Measurements from ENCODE around the gene ROR2. TPM values are rescaled to one million over a fixed set of nuclear protein-coding genes. Genes with fewer than 3 reads are reported as not detected.
A peak's percentile ranks its signal among the peaks of the same experiment; 100 is the strongest.

ROR2 gene
- total RNA-seq, 1 experiment from 2014 or later, result 2.7 TPM

DNA sequence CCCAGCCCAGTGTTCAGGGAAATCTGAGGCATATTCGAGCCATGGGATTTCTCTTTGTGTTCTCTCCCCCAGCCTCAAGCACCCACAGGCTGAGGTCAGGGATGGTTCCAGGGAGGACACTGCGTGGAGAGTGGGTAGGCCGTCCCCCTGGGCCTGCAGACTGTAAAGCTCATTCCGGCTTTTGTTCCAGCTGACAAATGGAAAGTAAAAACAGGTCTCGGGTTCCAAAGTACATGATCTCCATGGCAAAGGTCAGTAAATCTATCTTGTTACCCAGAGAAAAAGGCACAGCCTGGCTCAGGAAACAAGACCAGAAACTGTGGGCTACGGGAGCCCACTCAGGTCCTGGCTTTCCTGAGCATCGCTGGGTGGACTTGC lies 116.2 kb downstream of the ROR2 start:
- TF ChIP-seq, protein P1, sequence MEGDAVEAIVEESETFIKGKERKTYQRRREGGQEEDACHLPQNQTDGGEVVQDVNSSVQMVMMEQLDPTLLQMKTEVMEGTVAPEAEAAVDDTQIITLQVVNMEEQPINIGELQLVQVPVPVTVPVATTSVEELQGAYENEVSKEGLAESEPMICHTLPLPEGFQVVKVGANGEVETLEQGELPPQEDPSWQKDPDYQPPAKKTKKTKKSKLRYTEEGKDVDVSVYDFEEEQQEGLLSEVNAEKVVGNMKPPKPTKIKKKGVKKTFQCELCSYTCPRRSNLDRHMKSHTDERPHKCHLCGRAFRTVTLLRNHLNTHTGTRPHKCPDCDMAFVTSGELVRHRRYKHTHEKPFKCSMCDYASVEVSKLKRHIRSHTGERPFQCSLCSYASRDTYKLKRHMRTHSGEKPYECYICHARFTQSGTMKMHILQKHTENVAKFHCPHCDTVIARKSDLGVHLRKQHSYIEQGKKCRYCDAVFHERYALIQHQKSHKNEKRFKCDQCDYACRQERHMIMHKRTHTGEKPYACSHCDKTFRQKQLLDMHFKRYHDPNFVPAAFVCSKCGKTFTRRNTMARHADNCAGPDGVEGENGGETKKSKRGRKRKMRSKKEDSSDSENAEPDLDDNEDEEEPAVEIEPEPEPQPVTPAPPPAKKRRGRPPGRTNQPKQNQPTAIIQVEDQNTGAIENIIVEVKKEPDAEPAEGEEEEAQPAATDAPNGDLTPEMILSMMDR (conservative IDR thresholded peaks at IDR 0.05), result no peak
- no peak overlapping the region for H3K23ac ChIP-seq (ENCODE audit: insufficient read length, low read depth, low read length)
- no peaks in the 10 kb centered on the region for H3K9me3 ChIP-seq (ENCODE audit: control insufficient read depth, low read depth, low read length)
- no peak overlapping the region for H2AK5ac ChIP-seq (ENCODE audit: insufficient read length, low read length)
- H2BK5ac ChIP-seq (ENCODE audit: insufficient read length, low read length), result no peak overlapping the region
- H4K20me1 ChIP-seq (ENCODE audit: control insufficient read depth, insufficient read depth, insufficient read length), result no peaks in the 10 kb centered on the region
- no peak overlapping the region for H3K4me2 ChIP-seq (ENCODE audit: insufficient read depth, insufficient read length, low read length)
- no peak overlapping the region for H2BK20ac ChIP-seq (ENCODE audit: low read depth, low read length, poor library complexity, severe bottlenecking)
- no peaks in the 10 kb centered on the region for H3K23me2 ChIP-seq (ENCODE audit: insufficient read length, low read depth, low read length, poor library complexity, severe bottlenecking)
- no peak overlapping the region for H3K56ac ChIP-seq (ENCODE audit: insufficient read length, low read depth, low read length)
- H4K5ac ChIP-seq (ENCODE audit: insufficient read length, low read depth, low read length), result no peak overlapping the region
- no peaks in the 10 kb centered on the region for H3K27me3 ChIP-seq (ENCODE audit: insufficient read depth, low read length)
- H3K27ac Mint-ChIP-seq, result peak overlapping the region in 1 of 3 experiments; percentile 55; a peak in 1 of 7 replicates
- H3K9me3 Mint-ChIP-seq, result no peaks in the 10 kb centered on the region
- H3K9ac ChIP-seq (ENCODE audit: extremely low read depth, insufficient read length, low read length), result no peak overlapping the region
- no peaks in the 10 kb centered on the region for H3K27me3 Mint-ChIP-seq (ENCODE audit: low read depth)
- H3K27ac ChIP-seq (ENCODE audit: insufficient read length, low read depth, low read length), result no peak overlapping the region
- H2BK12ac ChIP-seq (ENCODE audit: insufficient read length, low read depth, low read length), result no peak overlapping the region
- no peak overlapping the region for H2BK15ac ChIP-seq (ENCODE audit: low read depth, low read length)
- H4K8ac ChIP-seq (replicated peaks; ENCODE audit: insufficient read length, low read depth, low read length), result no peak overlapping the region
- H3T11ph ChIP-seq (ENCODE audit: low read length), result no peak overlapping the region
- no peak overlapping the region for H2BK120ac ChIP-seq (ENCODE audit: low read depth, low read length, poor library complexity, severe bottlenecking)
- H3K4me1 ChIP-seq (ENCODE audit: insufficient read depth, low read length), result no peaks in the 10 kb centered on the region
- H3K4me1 Mint-ChIP-seq, result peaks cover 9 to 23% of the 10 kb centered on the region in 2 experiments
- H3K79me2 ChIP-seq (ENCODE audit: insufficient read depth, low read length), result no peaks in the 10 kb centered on the region
- H3K4me3 Mint-ChIP-seq, result no peak overlapping the region
- no peak overlapping the region for H3K14ac ChIP-seq (ENCODE audit: insufficient read depth, low read length)
- WGBS (ENCODE audit: extremely low coverage, insufficient read length, low lambda C conversion rate), result no CpG with 5 or more reads among the region's 7 CpGs
- DNase-seq, result no peak
- H3K36me3 Mint-ChIP-seq (ENCODE audit: insufficient read depth in 1 of 3, low read depth in 3 of 3), result no peaks in the 10 kb centered on the region
- H3K4ac ChIP-seq (ENCODE audit: low read depth, low read length), result no peak overlapping the region
- no peak overlapping the region for H4K91ac ChIP-seq (ENCODE audit: insufficient read length, low read depth, low read length)
- no peaks in the 10 kb centered on the region for H3K79me1 ChIP-seq (ENCODE audit: insufficient read depth, low read depth, low read length, poor library complexity, severe bottlenecking)
- H3K18ac ChIP-seq (ENCODE audit: insufficient read length, low read depth, low read length), result no peak overlapping the region
- H2AFZ ChIP-seq (ENCODE audit: low read length), result no peak overlapping the region
